Hepatocyte (in vitro differentiated cells): Measurements from ENCODE around the gene SORCS2. TPM values are rescaled to one million over a fixed set of nuclear protein-coding genes. Genes with fewer than 3 reads are reported as not detected.

Experiments used
- DNase-seq: peaks from one replicate; pipeline ENCODE4 v3.0.0-alpha.2; 2016; ENCODE audit warnings: low spot score
- H2AFZ ChIP-seq: fragments of 200-600 bp; sonication (generic); 2 replicates; pipeline ENCODE4 v1.6.0; 2016; ENCODE audit warnings: antibody characterized with exemption, mild to moderate bottlenecking
- H3K27ac ChIP-seq: fragments of 200-600 bp; sonication (generic); 2 replicates; pipeline ENCODE4 v1.5.1; 2016; ENCODE audit warnings: mild to moderate bottlenecking
- H3K27me3 ChIP-seq: fragments of 200-600 bp; sonication (generic); 2 replicates; pipeline ENCODE4 v1.6.1; 2016
- H3K36me3 ChIP-seq: fragments of 200-600 bp; sonication (generic); replicated peaks from 2 replicates; pipeline ENCODE4 v1.5.1; 2016; ENCODE audit warnings: low read depth; ENCODE audit not compliant: insufficient read depth
- H3K4me1 ChIP-seq: fragments of 200-600 bp; sonication (generic); 2 replicates; pipeline ENCODE4 v1.5.1; 2016; ENCODE audit warnings: mild to moderate bottlenecking, moderate library complexity; ENCODE audit not compliant: insufficient read depth
- H3K4me2 ChIP-seq: fragments of 200-600 bp; sonication (generic); 2 replicates; pipeline ENCODE4 v1.6.0; 2016
- H3K4me3 ChIP-seq: fragments of 200-600 bp; sonication (generic); 2 replicates; pipeline ENCODE4 v1.5.1; 2016; ENCODE audit warnings: mild to moderate bottlenecking
- H3K79me2 ChIP-seq: fragments of 200-600 bp; sonication (generic); 2 replicates; pipeline ENCODE4 v1.6.0; 2017; ENCODE audit warnings: mild to moderate bottlenecking
- H3K9me2 ChIP-seq: fragments of 200-600 bp; sonication (generic); replicated peaks from 2 replicates; pipeline ENCODE4 v1.6.0; 2017; ENCODE audit warnings: mild to moderate bottlenecking; ENCODE audit not compliant: insufficient read depth
- H3K9me3 ChIP-seq: fragments of 200-600 bp; sonication (generic); 2 replicates; pipeline ENCODE4 v1.5.1; 2016; ENCODE audit warnings: low read depth, mild to moderate bottlenecking
- H4K20me1 ChIP-seq: fragments of 200-600 bp; sonication (generic); 2 replicates; pipeline ENCODE4 v1.6.0; 2016; ENCODE audit warnings: mild to moderate bottlenecking; ENCODE audit not compliant: insufficient read depth, poor library complexity, severe bottlenecking
- CTCF ChIP-seq: fragments of 200-600 bp; sonication (generic); IDR thresholded peaks from 2 replicates; pipeline ENCODE4 v1.5.1; 2016; ENCODE audit warnings: antibody characterized with exemption, mild to moderate bottlenecking; ENCODE audit not compliant: poor library complexity
- EZH2 ChIP-seq: fragments of 200-600 bp; sonication (generic); IDR thresholded peaks from 2 replicates; pipeline ENCODE4 v1.6.1; 2016; ENCODE audit warnings: antibody characterized with exemption, mild to moderate bottlenecking, borderline replicate concordance
- EZH2phosphoT487 ChIP-seq: fragments of 200-600 bp; sonication (generic); IDR thresholded peaks from one replicate; pipeline ENCODE4 v1.6.1; 2018; ENCODE audit warnings: antibody characterized with exemption, mild to moderate bottlenecking, low read depth, moderate library complexity; ENCODE audit not compliant: unreplicated experiment, severe bottlenecking
- WGBS: methylation state at CpG from one replicate; pipeline ENCODE4 v1.1.6; 2016; ENCODE audit warnings: low lambda C conversion rate; ENCODE audit errors: missing lambda C conversion rate; 5-methylcytosine and 5-hydroxymethylcytosine counted together
- polyA plus RNA-seq: library from polyadenylated mRNA; unstranded; fragments of >200 nt; fragmentation: Nextera tagmentation; extraction: Ambion mirVana; gene quantifications from 2 replicates; pipeline ENCODE4 v1.2.1, GENCODE V29; 2016
- total RNA-seq: library from RNA; depleted of rRNA; stranded (reverse); fragments of >200 nt; gene quantifications from 2 replicates; pipeline ENCODE4 v1.2.3, GENCODE V29; 2014

Gene SORCS2
- total and polyA plus RNA-seq, 2 experiments from 2014 or later, result 1.6 to 4.8 TPM

DNA sequence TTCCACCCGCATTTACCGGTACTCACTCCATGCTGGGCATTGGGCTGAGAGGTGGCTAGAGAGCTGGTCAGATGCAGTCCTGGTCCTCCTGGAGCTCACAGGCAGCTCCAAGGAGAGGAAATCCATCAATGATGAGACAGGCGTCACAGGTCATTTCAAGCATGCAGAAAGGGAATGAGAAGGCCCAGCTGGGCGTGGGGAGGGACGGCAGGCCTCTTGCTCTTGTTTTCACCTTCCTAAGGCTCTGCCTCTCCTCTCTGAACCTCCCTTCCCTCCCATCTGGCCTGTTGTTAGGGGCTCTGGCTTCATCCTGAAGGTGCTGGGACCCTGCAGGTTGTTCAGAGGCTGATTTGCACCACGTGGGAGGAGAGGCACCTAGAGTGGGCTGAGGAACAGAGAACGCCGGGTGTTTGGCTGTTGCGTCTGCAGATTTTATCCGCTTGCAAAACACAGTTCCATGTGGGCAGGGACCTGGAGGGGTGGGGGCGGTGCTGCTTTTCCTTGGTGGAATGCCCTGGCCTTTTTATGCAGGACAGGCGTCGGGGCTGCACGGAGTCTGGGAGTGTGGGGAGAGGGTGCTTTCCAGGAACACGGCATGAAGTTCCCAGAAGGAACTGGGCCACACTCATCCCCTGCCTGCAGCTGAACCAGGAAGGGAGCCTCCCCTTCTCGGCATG is 323.9 kb downstream of the SORCS2 start:
- no peak for DNase-seq
- Histone ChIP-seq H3K9me3 (no peaks in the 10 kb centered on the region), H3K27me3 (no peaks in the 10 kb centered on the region), H3K36me3 (no peaks in the 10 kb centered on the region), H3K27ac (no peak overlapping the region), H2AFZ (no peak overlapping the region), H4K20me1 (no peaks in the 10 kb centered on the region), H3K4me2 (no peak overlapping the region), H3K9me2 (no peaks in the 10 kb centered on the region), H3K79me2 (no peaks in the 10 kb centered on the region), H3K4me1 (peaks cover 8% of the 10 kb centered on the region), H3K4me3 (no peak overlapping the region)
- TF ChIP-seq EZH2 (no peak), CTCF (no peak), EZH2phosphoT487 (no peak)
- WGBS, result 60% methylated on average over 16 of the region's 16 CpGs

DNA sequence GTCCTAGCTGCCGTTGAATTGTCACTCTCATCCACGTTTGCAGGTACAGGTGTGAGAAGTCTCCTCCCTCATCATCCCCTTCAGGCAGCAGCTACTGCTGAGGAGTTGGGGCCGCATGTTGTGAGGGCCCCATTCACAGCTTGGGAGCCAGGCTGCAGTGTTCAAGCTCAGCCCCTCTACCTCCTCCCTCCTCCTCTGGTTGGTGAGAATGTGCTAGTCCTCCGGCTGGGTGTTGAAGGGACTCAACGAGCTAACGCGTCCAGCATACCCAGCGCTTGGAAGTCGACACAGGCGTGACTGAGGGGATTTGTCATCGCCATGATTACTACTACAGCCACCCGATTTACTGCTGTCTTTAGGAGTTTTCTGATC is 324.4 kb downstream of the SORCS2 start:
- H2AFZ ChIP-seq, result no peak overlapping the region
- 64% methylated on average over 12 of the region's 12 CpGs for WGBS

DNA sequence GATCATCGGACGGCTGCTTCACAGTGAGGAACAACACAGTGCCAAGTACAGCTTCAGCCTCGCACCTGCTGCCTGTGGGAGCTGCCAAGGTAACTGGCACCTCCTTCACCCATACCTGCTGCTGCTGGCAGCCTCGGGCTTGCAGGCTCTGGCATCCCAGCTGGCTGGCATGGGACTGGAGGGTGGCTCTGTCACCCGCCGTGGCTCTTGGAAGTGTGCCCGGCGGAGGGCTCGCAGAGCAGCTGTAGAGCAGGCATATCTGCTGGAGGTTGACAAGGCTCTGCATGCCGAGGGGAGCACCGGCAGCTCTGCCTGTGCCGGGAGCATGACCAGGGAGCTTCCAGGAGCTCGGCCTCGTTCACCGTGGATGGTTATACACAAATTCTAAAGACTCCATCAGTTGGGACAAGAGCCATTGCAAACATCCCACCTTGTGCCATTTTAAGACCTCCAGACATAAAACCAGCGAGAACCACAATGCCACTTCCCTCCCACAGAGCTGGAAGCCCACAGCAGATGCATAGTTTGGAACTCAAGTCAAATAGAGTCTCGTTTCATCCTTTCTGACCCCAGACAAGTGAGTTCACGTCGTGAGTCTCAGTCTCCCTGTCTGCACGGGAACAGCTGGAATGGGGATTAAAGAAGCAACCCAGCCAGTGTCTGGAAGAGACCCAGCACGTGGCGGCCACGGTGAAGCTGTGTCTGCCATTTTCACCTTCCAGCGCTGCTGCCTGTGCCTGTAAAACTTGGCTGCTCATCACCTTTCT is 326.7 kb downstream of the SORCS2 start:
- WGBS, result 86% methylated on average over 24 of the region's 24 CpGs
- H4K20me1 ChIP-seq, result no peaks in the 10 kb centered on the region
- no peak overlapping the region for H3K27ac ChIP-seq
- peaks cover 10% of the 10 kb centered on the region for H3K27me3 ChIP-seq
- no peak for TF ChIP-seq EZH2phosphoT487
- TF ChIP-seq CTCF, result no peak
- no peak for TF ChIP-seq EZH2
- H3K4me3 ChIP-seq, result no peak overlapping the region
- no peak overlapping the region for H3K4me2 ChIP-seq
- H3K36me3 ChIP-seq, result no peaks in the 10 kb centered on the region
- H2AFZ ChIP-seq, result no peak overlapping the region
- H3K4me1 ChIP-seq, result peaks cover 3% of the 10 kb centered on the region
- no peaks in the 10 kb centered on the region for H3K79me2 ChIP-seq
- DNase-seq, result no peak
- H3K9me2 ChIP-seq, result no peaks in the 10 kb centered on the region
- H3K9me3 ChIP-seq, result no peaks in the 10 kb centered on the region

More for the DNA sequence above, 324.4 kb downstream of the SORCS2 start:
- no peak overlapping the region for H3K27ac ChIP-seq
- no peak for DNase-seq
- no peaks in the 10 kb centered on the region for H3K79me2 ChIP-seq
- no peaks in the 10 kb centered on the region for H3K9me3 ChIP-seq
- no peaks in the 10 kb centered on the region for H3K9me2 ChIP-seq
- H3K27me3 ChIP-seq, result peaks cover 4% of the 10 kb centered on the region
- no peaks in the 10 kb centered on the region for H3K36me3 ChIP-seq
- H3K4me3 ChIP-seq, result no peak overlapping the region
- H3K4me2 ChIP-seq, result no peak overlapping the region
- no peaks in the 10 kb centered on the region for H4K20me1 ChIP-seq
- H3K4me1 ChIP-seq, result peaks cover 7% of the 10 kb centered on the region
- TF ChIP-seq EZH2phosphoT487 (no peak), CTCF (no peak), EZH2 (no peak)
